GM18502 (cell line): ENCODE results near the gene NUP93.
"Not testable (repeated sequence)": the region's sequence is repeated elsewhere in the genome, so short reads cannot be mapped to it uniquely, and the experiment has no call there.

Source experiments
- ATAC-seq: cut with Tn5 transposase; IDR thresholded peaks from one replicate; pipeline ENCODE4 v1.9.1; 2021; ENCODE audit warnings: mild to moderate bottlenecking; ENCODE audit not compliant: unreplicated experiment, poor library complexity

NUP93 gene

DNA sequence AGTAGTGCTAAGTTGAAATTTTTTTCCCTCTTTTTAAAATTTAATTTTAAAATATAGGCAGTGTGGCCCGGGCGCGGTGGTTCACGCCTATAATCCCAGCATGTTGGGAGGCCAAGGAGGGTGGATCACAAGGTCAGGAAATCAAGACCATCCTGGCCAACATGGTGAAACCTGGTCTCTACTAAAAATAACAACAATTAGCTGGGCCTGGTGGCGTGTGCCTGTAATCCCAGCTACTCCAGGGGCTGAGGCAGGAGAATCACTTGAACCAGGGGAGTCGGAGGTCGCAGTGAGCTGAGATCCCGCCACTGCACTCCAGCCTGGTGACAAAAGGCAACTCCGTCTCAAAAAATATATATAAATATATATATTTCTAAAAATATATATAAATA is 77.7 kb downstream of the NUP93 start:
- ATAC-seq = not testable (repeated sequence)

DNA sequence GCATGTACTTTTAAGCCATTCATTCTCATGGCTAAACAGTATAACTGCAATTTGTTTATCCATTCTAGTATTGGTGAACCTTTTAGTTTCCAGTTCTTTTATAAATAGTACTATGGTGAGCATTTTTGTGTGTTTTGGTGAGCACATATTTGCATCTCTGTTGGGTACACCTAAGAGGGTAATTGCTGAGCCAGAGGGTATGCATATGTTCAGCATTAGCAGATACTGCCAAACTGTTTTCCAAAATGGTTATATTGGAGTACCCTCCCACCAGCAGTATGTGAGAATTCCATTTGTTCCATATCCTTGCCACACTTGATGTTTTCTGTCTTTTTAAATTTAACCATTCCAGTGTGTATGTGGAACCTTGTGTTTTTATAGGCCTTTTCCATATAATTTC is 81.0 kb downstream of the NUP93 start:
- ATAC-seq = no peak

DNA sequence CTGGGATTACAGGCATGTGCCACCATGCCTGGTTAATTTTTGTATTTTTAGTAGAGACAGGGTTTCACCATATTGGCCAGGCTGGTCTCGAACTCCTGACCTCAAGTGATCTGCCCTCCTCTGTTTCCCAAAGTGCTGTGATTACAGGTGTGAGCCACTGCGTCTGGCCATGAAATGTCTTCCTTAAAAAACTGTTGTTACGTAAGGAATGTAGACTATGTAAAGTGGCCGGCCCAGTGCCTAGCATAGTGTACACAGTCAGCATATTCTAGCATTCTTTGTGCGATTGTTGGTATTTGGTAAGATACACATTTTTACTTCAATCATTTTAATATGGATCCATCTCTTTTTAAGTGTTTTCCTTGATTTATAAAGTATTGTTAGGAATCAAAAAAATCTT is 81.7 kb downstream of the NUP93 start:
- ATAC-seq = not testable (repeated sequence)

DNA sequence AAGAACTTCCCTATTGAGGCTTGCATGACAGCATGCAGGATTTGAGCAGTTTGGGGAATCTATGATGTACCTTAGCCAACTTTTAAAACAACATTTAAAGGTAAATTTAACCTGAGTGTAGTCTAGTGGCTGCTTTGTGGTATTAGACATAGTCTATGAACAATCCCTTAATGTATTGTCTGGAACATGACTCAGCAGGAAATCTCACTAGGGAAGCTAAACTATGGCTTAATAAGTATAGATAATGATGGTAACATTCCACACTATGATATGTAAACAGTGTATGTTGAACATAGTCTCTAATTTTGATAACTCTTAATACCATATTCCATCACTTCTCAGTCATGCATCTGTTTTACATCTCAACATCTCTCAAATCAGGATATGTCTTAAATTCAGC is 83.0 kb downstream of the NUP93 start:
- ATAC-seq = no peak

DNA sequence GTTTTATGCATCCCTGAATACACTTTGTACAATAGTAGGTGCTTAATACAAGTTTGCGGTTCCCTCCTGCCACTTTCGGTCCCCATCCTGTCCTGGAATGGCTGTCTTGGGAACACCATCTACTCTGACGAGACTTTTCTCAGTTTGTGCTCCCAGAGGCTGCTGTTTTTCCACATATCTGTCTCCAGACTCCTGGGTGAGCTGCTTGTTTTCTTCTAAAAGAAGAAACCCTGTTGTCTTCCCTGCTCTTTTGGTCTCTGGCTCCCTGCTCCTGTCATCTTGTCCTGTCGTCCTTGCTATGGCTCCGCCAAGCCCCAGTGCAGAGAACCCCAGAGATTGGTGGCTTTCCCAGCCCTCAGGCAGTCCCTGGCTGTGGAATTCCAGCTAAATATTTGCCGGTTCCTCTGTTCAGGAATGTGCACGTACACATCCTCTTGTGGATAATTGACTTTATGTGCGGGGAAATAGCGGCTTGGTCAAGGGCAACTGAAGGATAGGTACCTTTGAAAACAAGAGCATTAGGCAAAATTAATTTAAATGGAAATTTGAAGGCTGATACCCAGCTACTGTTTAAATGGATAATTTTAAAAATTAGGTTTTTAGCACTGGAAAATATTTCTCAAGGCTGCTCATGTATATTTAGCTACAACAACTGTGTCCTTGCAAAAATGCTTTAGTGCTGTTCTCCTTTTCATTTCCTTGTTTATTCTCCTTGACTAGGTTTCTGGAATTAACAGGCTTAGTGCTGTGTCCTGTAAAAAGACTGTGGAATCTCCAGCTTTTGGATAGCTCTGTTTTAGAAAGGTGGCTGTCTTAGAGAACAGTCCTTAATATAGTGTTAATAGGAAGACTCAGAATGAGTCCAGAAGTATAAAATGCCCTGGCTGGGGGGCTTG is 84.9 kb downstream of the NUP93 start:
- ATAC-seq = no peak

DNA sequence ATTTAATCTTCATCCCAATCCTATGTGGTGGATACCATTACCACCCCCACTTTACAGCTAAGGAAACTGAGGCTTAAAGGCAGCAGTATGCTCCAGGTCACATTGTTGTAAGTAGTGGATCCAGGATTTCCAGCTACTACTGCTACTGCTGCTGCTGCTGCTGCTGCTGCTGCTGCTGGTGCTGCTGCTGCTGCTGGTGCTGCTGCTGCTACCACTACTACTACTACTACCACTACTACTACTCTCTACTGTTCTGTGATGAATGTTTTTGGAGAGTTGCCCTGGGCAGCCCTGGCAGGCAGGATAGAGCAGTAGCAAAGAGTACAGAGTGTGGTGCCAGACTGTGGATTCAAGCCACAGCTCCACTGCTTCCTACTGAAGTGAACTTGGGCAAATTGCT is 85.8 kb downstream of the NUP93 start:
- no peak for ATAC-seq

DNA sequence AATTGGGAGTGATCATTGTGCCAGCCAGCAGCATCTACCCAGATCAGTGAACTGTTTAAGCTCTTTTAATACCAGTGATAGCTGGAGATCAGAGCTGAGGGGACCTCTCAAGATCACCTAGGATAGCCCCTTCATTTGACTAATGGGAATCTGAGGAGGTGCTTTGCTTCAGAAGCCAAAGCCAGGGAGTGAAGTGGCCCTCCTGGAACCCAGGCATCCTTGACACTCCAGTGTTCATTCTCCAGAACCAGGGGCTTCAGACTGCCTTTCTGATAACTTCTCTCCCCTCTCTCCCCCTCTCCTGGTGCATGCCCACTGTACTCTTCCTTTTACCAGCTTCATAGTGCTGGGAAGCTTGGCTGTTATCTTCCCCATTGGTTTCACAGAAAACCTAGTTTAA is 87.1 kb downstream of the NUP93 start:
- ATAC-seq = no peak

DNA sequence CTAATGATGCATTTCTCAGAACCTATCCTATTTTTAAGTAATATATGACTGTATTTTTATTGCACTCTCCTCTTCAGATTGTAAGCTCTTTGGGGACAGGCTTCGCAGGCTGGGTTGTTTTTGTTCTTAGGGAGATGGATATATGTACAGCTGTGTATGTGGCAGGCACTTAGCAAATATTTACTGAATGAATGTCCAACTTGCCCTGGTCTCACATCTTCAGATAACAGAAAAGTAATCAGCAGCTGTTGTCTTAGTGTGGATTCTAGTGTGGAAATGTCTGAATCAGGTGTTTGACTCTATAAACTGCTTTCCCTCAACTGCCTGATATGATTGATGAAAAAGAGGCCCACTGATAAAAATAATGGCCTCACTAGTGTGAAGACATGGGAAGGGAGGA is 88.0 kb downstream of the NUP93 start:
- no peak for ATAC-seq

DNA sequence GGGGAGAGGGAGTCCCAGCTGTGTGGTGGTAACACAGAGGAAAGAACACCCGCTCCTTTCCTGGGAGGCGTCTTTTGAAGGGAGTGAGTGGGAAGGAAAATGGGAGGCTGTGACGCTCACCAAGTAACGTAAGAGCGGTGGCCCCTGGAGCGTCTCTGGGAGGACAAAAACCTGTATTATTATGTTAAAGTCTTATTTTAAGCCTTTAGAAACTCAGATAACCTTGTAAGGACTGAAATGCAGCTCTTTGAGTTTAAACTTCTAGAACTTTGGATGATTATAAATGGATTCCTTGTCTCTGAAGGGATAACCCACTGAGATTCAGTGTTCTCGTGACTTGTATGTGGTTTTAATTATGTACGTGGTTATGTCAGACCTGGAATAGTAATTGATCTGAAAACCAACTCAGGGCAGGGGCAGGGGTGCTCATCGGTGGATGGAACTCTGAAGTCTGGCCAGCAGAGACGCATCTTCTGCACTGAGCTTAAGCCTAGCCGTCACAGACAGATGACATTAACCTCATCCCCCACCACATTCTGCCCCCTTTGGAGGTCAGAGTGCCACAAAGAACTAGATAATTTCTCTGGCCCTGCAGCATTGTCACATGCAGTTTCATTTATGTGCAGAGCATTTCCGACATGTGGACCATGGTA is 93.3 kb downstream of the NUP93 start:
- no peak for ATAC-seq

DNA sequence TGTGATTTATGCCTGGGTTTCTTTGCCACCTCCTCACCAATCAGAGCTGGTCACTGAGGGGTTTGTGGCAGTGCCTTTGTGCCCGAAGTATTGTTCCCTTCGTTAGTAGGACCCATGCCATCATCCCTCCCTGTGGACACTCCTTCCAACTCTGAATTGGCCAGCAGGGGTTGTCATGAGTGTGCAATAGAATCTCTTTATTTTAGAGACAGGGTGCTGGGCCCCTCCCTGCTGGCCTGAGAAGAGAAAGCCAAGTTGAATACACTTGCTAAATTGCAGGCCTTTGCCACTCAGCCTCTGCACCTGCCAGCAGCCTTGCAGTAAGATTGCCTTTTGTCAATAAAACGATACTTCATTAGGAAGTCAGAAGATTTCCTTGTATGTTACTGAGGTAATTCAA is 94.4 kb downstream of the NUP93 start:
- no peak for ATAC-seq

DNA sequence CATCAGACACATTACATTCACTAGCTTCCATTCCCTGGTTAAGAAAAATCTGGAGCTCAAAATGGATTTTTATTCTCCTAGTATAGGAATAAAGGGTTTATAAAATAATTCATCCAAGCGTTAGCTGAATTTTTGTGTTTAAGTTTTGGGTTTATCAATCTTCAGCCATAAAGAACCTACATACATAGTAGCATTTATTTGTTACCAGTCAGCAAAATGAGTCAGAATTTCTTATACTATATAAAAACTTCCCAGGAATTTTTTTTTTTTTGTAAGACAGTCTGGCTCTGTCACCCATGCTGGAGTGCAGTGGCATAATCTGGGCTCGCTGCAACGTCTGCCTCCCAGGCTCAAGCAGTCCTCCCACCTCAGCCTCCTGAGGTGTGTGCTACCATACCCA is 94.9 kb downstream of the NUP93 start:
- ATAC-seq = no peak

DNA sequence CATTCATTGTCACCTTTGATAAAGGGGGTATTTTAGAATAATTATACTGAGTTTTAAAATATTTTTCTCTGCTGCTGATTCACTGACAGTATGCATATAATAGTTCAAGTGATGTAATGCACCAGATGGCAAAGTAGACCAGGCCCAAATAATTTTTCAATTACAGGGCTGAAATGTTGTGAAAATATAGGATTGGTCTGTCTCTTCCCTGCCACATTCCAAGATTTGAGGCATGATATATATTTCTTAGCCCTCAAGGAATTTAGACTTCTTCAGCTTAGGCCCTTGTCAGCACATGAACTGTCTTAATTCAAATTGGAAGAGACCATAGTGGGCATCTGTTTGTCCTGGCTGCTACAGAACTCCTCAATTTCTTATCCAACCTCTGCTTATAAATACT is 95.9 kb downstream of the NUP93 start:
- ATAC-seq = no peak

DNA sequence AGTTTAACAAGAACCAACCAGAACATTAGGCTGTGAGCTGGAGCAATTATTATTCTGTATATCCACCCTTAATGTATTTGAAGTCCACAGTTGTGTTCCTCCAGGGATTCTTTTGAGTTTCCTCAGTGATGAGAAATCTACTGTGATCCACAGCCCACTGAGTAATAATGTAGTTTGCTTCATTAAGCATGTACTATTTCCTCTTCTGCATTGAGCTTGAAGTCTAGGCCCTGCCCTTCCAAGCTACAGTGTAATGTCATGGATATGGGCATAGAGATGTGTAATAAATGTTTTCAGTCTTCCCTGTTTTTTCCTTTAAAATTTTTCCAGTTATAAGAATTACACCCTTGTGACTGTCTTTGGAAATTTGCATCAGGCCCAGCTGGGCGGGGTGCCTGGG is 98.7 kb downstream of the NUP93 start:
- no peak for ATAC-seq

DNA sequence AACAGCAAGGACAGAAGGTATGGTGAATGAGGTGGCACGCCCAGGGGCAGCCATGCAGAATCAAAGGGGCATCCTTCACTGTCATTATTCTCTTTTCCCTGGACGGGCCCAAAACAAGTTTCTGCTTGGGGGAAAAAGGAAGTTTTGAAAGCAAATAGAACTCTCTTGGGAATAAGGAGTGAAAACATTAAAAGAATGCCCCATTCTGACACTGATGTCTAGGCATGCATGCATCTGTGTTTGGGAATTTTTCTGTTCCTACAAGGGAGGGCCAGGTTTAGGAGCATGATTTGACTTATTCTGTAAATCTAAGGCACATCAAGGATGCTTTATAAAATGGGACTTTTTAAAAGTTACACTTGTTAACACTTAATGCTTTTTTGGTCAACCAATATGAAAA is 100.7 kb downstream of the NUP93 start:
- ATAC-seq = no peak

DNA sequence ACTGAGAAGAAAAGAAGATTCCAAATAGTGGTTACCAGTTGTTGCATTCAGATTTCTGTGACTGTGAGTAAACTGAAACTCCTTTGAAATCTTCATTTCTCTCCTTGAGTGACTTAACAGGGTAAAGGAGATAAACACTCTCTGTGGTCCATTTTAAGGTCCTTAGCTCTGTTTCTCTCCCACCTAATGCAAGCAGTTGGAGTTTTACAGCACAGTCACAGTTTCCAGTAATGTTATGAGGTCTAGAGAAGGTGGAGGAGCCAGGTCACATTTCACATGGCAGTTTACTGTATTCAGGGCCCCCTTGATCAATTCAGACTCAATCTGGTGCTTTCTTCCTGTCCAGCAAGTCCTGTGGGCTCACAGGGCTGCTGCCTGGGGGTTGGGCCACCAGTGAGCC is 102.8 kb downstream of the NUP93 start:
- ATAC-seq = no peak

DNA sequence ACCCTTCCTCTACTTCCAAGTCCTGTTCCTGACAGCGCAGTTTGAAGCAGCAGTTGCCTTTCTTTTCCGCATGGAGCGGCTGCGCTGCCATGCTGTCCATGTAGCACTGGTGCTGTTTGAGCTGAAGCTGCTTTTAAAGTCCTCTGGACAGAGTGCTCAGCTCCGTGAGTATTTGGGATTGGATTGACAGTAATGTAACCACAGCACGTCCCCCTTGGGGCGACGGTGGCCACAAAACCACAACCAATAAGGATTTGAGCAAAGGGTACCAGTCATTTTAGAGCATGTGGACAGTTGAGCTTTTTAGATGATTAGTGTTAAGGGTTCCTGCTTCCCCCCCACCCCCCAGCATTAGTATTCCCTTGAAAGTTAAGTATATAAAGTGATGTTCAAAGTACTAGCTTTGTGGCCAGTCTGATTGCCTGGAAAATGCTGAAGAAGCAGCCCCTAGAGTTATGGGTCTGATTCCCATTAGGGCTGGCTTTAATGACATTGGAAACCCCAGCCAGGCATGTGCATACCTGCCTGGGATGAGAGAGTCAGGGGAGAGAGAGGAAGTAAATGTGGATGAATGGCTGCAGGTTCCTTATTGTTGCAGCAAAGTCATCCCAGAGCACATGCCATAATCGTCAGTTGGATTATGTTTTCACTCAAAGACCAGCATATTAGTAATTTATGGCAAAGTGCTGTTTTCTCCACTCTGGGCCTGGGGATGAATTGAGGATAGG is 103.5 kb downstream of the NUP93 start:
- no peak for ATAC-seq

DNA sequence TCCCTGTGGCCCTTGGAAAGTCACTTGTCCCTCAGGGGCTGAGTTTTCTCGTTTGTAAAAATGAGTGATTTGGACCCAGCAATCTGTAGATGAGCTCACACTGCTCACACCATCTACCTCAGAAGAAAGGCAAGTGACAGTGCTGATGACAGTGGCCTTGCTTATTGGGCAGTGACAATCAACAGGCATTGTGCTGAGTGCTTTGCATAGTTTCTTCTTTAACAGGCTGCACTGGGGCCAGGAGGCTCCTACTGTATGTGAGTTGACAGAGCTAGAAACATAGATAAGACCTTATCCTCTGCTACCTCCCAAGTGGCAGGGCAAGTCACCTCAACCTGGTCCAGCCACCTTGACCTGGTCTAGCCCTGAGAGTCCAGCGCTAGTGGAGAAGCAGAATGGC is 105.4 kb downstream of the NUP93 start:
- ATAC-seq = no peak

DNA sequence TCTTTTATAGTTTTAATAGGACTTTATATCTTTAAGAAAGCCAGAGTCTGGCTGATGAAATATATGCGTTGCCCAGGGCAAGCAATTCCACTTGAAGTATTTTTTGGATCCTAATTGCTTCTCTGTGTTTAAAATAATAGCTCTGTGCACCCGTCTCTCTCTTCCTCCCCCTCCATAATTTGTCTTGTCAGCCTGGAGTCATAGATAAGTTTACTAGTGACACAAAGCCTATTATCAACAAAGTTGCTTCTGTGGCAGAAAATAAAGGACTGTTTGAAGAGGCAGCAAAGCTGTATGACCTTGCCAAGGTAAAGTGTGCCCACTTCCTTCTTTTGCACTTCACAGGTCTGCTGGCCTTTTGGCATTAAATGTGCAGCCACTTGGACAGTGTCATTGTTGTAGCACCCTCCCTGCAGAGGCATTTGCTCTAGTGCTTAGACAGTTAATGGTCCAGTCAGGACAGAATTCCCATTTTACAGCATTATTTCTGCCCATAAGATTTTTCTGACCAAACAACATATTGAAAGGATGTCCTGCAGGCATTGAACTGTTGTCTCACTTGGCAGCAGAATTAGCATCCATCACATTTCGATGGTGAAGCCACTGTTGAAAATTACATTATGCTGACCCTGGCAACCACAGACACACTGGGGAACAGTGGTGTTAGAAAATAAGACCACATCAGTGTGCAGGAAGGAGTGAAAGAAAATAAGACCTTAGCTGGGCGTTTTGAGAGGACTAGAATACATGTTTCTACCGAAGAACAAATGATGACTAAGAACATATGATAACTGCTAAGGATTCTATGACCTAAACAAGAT is 106.7 kb downstream of the NUP93 start:
- ATAC-seq = no peak

DNA sequence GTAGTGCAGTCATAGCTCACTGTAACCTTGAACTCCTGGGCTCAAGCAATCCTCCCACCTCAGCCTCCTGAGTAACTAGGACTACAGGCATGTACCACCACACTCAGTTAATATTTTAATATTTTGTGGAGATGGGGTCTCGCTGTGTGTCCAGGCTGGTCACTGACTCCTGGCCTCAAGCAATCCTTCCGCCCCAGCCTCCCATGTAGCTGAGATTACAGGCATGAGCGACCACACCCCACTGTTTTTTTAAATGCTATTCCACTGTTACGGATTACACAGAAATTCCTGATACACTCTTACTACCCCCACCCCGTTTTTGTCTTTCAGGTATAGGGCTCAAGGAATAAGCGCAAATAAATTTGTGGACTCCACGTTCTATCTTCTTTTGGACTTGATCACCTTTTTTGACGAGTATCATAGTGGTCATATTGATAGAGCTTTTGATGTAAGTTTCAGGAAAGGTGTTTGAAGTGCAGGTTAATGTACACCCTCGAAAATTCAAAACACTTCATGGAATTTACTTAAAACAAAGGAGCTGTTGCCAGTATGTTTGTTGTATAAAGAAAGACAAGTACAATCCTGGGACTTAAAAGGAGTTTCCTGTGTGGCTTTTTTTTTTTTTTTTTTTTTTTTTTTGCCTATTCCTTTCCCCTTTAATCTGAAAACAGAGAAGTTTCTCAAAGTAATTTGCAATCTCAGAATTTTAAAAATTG is 108.9 kb downstream of the NUP93 start:
- no peak for ATAC-seq

DNA sequence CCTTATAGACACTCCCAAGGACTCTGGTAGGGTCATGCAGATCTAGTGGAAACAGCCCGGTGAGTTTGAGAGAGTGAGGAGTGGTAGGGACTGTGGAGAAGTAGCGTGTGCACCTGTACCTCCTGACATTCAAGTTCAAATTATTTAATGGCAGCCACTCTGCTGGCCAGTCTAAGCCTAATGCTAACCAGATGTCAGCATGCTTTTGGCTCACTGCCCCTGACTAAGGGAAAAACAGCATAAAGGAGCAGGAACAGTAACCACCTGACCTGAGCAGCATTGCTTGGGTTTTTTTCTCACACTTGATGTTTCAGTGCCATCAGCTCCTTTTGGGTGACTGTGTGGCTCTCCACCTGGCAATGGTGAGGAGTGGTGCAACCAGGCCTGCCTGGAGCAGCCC is 111.3 kb downstream of the NUP93 start:
- no peak for ATAC-seq
